ENCODE data around the gene PROSER3. TPM values are rescaled to one million over a fixed set of nuclear protein-coding genes. Genes with fewer than 3 reads are reported as not detected.

PROSER3 gene
- total RNA-seq, 1 donor from 2014 or later: 63.4 TPM

GRCh38 chr19:35717665-35718344 lies 40.2 kb upstream of the PROSER3 start, which contains the start of gene KMT2B:
KMT2B (plus strand) TSS chr19:35718003; CDS start chr19:35718019, 16 bp downstream.
- Mint-ChIP-seq H3K27me3 (ENCODE audit: low read depth) (no peaks in the 10 kb centered on the region), H3K9me3 (no peaks in the 10 kb centered on the region), H3K36me3 (ENCODE audit: low read depth) (peaks cover 2% of the 10 kb centered on the region), H3K4me3 (peak within 1 kb of the TSS; percentile 95), H3K27ac (ENCODE audit: unreplicated experiment) (peak within 1 kb of the TSS; percentile 97), H3K4me1 (peaks cover 34% of the 10 kb centered on the region)
- DNase-seq (ENCODE audit: low read depth, low spot score): peak; percentile 87
- no peak for TF ChIP-seq CTCF (conservative IDR thresholded peaks at IDR 0.05)

GRCh38 chr19:35718345-35719041 lies 39.5 kb upstream of the PROSER3 start:
- peaks cover 34% of the 10 kb centered on the region for H3K4me1 Mint-ChIP-seq
- H3K36me3 Mint-ChIP-seq (ENCODE audit: low read depth): peaks cover 2% of the 10 kb centered on the region
- DNase-seq (ENCODE audit: low read depth, low spot score): peak; percentile 29
- no peak for TF ChIP-seq CTCF (conservative IDR thresholded peaks at IDR 0.05)
- H3K27ac Mint-ChIP-seq (ENCODE audit: unreplicated experiment): peak overlapping the region; percentile 71
- H3K9me3 Mint-ChIP-seq: no peaks in the 10 kb centered on the region
- H3K4me3 Mint-ChIP-seq: peak overlapping the region; percentile 95
- H3K27me3 Mint-ChIP-seq (ENCODE audit: low read depth): no peaks in the 10 kb centered on the region

GRCh38 chr19:35719402-35720162 lies 38.4 kb upstream of the PROSER3 start:
- H3K4me3 Mint-ChIP-seq: peak overlapping the region; percentile 95
- H3K9me3 Mint-ChIP-seq: no peaks in the 10 kb centered on the region
- H3K4me1 Mint-ChIP-seq: peaks cover 32% of the 10 kb centered on the region
- H3K36me3 Mint-ChIP-seq (ENCODE audit: low read depth): peaks cover 2% of the 10 kb centered on the region
- H3K27me3 Mint-ChIP-seq (ENCODE audit: low read depth): no peaks in the 10 kb centered on the region
- TF ChIP-seq CTCF (conservative IDR thresholded peaks at IDR 0.05): no peak
- peak overlapping the region; percentile 67 for H3K27ac Mint-ChIP-seq (ENCODE audit: unreplicated experiment)
- DNase-seq (ENCODE audit: low read depth, low spot score): no peak

- Mint-ChIP-seq H3K27me3 (ENCODE audit: low read depth) (no peaks in the 10 kb centered on the region), H3K4me1 (peaks cover 27% of the 10 kb centered on the region), H3K36me3 (ENCODE audit: low read depth) (peaks cover 2% of the 10 kb centered on the region), H3K9me3 (no peaks in the 10 kb centered on the region), H3K4me3 (peak overlapping the region; percentile 79), H3K27ac (ENCODE audit: unreplicated experiment) (no peak overlapping the region)
- DNase-seq (ENCODE audit: low read depth, low spot score): no peak
- TF ChIP-seq CTCF (conservative IDR thresholded peaks at IDR 0.05): no peak
Observed at GRCh38 chr19:35720163-35720524, 37.8 kb upstream of the PROSER3 start.

GRCh38 chr19:35720648-35721047 lies 37.3 kb upstream of the PROSER3 start:
- no peak overlapping the region for H3K4me3 Mint-ChIP-seq
- H3K27me3 Mint-ChIP-seq (ENCODE audit: low read depth): no peaks in the 10 kb centered on the region
- TF ChIP-seq CTCF (conservative IDR thresholded peaks at IDR 0.05): no peak
- H3K27ac Mint-ChIP-seq (ENCODE audit: unreplicated experiment): no peak overlapping the region
- H3K36me3 Mint-ChIP-seq (ENCODE audit: low read depth): peaks cover 2% of the 10 kb centered on the region
- no peaks in the 10 kb centered on the region for H3K9me3 Mint-ChIP-seq
- no peak for DNase-seq (ENCODE audit: low read depth, low spot score)
- H3K4me1 Mint-ChIP-seq: peaks cover 27% of the 10 kb centered on the region

Data from neural crest cell (in vitro differentiated cells).